ENCODE data around the gene PCSK4. TPM values are rescaled to one million over a fixed set of nuclear protein-coding genes. Genes with fewer than 3 reads are reported as not detected.

Gene PCSK4
- total RNA-seq, 1 experiment from 2014 or later = 9.9 TPM

GRCh38 chr19:1494115-1494815, 4.1 kb upstream of the PCSK4 start:
- H3K36me3 ChIP-seq (ENCODE audit: control insufficient read depth, insufficient read depth, low read length) = no peaks in the 10 kb centered on the region; the same call in 1 of the 2 replicates
- no peaks in the 10 kb centered on the region for H3K9me3 ChIP-seq (ENCODE audit: control insufficient read depth, insufficient read depth, low read depth, low read length)
- no TSS peak for BruUV-seq (replicated peaks)
- in situ Hi-C loops (cut with HindIII; ENCODE audit: low pct_unique_long_range_greater_than_20kb, low sequenced_read_pairs) = no loop called here
- intact Hi-C loops (cut with micrococcal nuclease; ENCODE audit: unreplicated experiment) = no loop called here
- no peak overlapping the region for H3K27ac ChIP-seq (ENCODE audit: low read length)
- TF ChIP-seq SIN3A (IDR thresholded peaks at IDR 0.05; ENCODE audit: borderline replicate concordance, insufficient read depth, low read depth, low read length) = no peak
- TF ChIP-seq REST (IDR thresholded peaks at IDR 0.05; ENCODE audit: insufficient read depth in 1 of 2, low read depth in 2 of 2, low read length in 1 of 2) = no peak
- no peak for TF ChIP-seq POLR2AphosphoS5 (IDR thresholded peaks at IDR 0.05; ENCODE audit: low read depth, low read length)
- no peak for TF ChIP-seq TCF7L2 (IDR thresholded peaks at IDR 0.05; ENCODE audit: low read depth, low read length)
- no peak for TF ChIP-seq CTCF (IDR thresholded peaks at IDR 0.05)
- POLR2A ChIA-PET = no interaction called here
- no peaks in the 10 kb centered on the region; the same call in 1 of the 2 replicates for H3K4me1 ChIP-seq (ENCODE audit: control insufficient read depth, insufficient read depth, low read length)
- H3K27me3 ChIP-seq (ENCODE audit: control insufficient read depth, insufficient read depth, low read length) = no peaks in the 10 kb centered on the region
- CTCF ChIA-PET = no interaction called here
- H3K4me3 ChIP-seq (ENCODE audit: low read depth in 2 of 2, low read length in 2 of 2) = no peak overlapping the region
- no peak for ATAC-seq
- DNase-seq (ENCODE audit: low read depth, low spot score) = no peak

GRCh38 chr19:1492474-1493006, 2.4 kb upstream of the PCSK4 start:
- intact Hi-C loops (cut with micrococcal nuclease; ENCODE audit: unreplicated experiment) = no loop called here
- Histone ChIP-seq H3K36me3 (ENCODE audit: control insufficient read depth, insufficient read depth, low read length) (no peaks in the 10 kb centered on the region; the same call in 1 of the 2 replicates), H3K27me3 (ENCODE audit: control insufficient read depth, insufficient read depth, low read length) (no peaks in the 10 kb centered on the region), H3K9me3 (ENCODE audit: control insufficient read depth, insufficient read depth, low read depth, low read length) (no peaks in the 10 kb centered on the region), H3K4me1 (ENCODE audit: control insufficient read depth, insufficient read depth, low read length) (no peaks in the 10 kb centered on the region; the same call in 1 of the 2 replicates), H3K4me3 (ENCODE audit: low read depth in 2 of 2, low read length in 2 of 2) (no peak overlapping the region), H3K27ac (ENCODE audit: low read length) (no peak overlapping the region)
- ATAC-seq = no peak
- in situ Hi-C loops (cut with HindIII; ENCODE audit: low pct_unique_long_range_greater_than_20kb, low sequenced_read_pairs) = no loop called here
- no TSS peak for BruUV-seq (replicated peaks)
- ChIA-PET POLR2A (no interaction called here), CTCF (no interaction called here)
- TF ChIP-seq REST (IDR thresholded peaks at IDR 0.05; ENCODE audit: insufficient read depth in 1 of 2, low read depth in 2 of 2, low read length in 1 of 2) (no peak), POLR2AphosphoS5 (IDR thresholded peaks at IDR 0.05; ENCODE audit: low read depth, low read length) (no peak), SIN3A (IDR thresholded peaks at IDR 0.05; ENCODE audit: borderline replicate concordance, insufficient read depth, low read depth, low read length) (no peak), TCF7L2 (IDR thresholded peaks at IDR 0.05; ENCODE audit: low read depth, low read length) (no peak), CTCF (IDR thresholded peaks at IDR 0.05) (no peak)
- no peak for DNase-seq (ENCODE audit: low read depth, low spot score)

Measured in Panc1 (cell line).